ENCODE data around the gene OPCML. TPM values are rescaled to one million over a fixed set of nuclear protein-coding genes. Genes with fewer than 3 reads are reported as not detected.
"Not testable (repeated sequence)": the region's sequence is repeated elsewhere in the genome, so short reads cannot be mapped to it uniquely, and the experiment has no call there.

Gene OPCML
- total RNA-seq, 2 donors from 2014 or later, result 0.60 to 1.3 TPM

GRCh38 chr11:132409573-132410355 is 1122.5 kb downstream of the OPCML start:
- intact Hi-C loops (cut with DNase I), result no loop called here
- no peak for DNase-seq (ENCODE audit: low spot score)

- DNase-seq (ENCODE audit: low spot score), result no peak
- intact Hi-C loops (cut with DNase I), result no loop called here
Observed at GRCh38 chr11:132408877-132409276, 1123.4 kb downstream of the OPCML start.

DNA sequence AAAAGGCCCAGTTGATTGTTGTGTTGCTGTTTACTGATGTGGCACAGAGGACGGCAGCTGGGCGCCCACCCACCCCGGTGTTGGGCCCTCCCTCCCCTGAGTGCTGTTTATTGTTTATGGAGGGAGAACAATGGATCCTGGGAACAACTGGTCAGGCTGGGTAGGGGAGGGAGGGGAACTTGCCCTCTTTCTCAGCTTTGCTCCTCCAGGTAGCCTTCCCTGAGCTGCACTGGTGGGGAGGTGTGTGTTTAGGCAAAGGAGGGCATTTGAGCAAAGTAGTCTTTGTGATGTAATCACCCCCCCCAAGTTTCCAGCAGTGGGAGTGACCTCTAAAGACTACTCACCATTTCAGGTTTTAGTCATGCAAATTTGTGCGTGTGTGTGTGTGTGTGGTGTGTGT is 1126.6 kb downstream of the OPCML start:
- DNase-seq (ENCODE audit: low spot score), result no peak
- intact Hi-C loops (cut with DNase I), result no loop called here

DNA sequence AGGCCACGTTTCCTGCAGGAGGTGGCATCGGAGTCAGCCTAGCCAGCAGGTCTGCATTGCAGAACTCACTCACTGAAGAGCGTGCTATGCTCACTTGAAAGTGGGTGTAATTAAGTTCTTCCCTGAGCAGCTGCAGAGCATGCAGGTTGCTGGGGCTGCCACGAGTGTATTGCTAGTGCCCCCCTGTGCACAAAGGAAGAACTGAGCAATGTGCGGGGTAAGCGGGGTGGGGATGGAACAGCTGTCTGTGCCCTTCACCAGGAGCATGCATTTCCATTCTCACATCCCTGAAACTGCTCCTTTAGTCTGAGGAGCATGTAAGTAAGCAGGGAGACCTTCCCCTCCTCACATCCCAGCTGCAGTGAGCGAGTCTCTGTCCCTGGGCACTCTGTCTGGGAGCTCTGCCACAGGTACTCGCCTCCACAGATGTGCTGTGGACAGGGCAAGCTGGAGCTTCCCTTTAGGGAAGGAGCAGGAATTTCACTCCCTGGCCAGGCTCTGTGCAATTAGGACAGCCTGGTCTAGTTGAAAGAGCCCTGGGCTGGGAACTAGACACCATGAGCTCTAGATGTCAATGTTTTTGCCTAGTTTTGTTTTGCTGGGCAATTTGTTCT is 1130.1 kb downstream of the OPCML start:
- intact Hi-C loops (cut with DNase I), result no loop called here
- DNase-seq (ENCODE audit: low spot score), result no peak

- DNase-seq (ENCODE audit: low spot score), result no peak
- intact Hi-C loops (cut with DNase I), result no loop called here
Observed at GRCh38 chr11:132396318-132396717, 1136.0 kb downstream of the OPCML start.

DNA sequence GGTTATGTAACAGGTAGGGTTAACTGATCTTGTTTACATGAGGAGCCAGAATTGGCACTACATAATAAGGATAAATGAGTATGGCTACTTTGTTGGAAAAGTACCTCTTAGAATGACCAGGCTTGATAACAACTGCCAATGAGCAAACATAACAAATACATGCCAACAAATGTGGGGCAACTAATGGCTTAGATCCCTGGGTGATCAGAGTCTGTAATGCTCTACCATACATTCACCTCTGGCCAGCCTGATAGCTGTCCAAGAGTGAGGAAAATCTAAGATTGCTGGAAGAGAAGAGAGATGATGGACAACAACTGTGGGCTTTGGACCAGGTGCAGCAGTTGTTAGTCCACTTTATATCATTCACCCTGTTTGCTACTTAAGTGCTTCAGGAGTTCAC is 1136.9 kb downstream of the OPCML start:
- intact Hi-C loops (cut with DNase I), result no loop called here
- no peak for DNase-seq (ENCODE audit: low spot score)

- intact Hi-C loops (cut with DNase I), result no loop called here
- no peak for DNase-seq (ENCODE audit: low spot score)
Observed at GRCh38 chr11:132379540-132379939, 1152.8 kb downstream of the OPCML start.

DNA sequence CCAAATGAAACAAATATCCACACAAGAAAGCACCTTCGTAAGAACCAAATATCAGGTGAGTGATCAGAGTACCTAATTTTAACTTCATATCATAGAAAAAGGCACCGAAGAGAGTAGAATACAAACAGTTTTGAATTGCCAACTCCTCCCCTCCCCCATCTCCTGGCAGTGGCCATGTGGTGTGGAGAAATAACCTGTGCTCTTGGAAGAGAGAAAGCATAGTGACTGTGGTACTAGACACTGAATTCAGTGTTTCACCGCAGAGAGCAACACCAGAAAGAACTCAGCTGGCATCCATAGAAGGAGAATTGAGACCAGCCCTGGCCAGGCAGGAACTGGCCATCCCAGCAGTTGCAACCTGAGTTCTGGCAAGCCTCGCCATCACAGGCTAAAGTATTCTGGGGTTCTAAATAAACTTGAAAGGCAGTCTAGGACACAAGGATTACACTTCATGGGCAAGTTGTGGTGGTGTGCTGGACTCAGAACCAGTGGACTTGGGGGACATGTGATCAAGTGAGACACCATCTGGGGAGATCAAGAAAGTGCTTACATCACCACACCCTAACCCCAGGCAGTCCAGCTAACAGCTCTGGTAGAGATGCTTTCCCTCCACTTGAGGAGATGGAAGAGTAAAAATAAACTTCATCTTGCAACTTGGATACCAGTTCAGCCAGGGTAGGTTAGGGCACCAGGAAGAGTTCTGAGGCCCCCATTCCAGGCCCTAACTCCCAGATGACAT is 1158.7 kb downstream of the OPCML start:
- DNase-seq (ENCODE audit: low spot score), result no peak
- intact Hi-C loops (cut with DNase I), result no loop called here

DNA sequence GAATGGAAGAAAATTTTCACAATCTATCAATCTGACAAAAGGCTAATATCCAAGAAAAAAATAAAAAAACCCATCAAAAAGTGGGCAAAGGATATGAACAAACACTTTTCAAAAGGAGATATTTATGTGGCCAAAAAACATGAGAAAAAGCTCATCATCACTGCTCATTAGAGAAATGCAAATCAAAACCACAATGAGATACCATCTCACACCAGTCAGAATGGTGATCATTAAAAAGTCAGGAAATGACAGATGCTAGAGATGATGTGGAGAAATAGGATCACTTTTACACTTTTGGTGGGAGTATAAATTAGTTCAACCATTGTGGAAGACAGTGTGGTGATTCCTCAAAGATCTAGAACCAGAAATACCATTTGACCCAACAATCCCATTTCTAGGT is 1162.2 kb downstream of the OPCML start:
- intact Hi-C loops (cut with DNase I); DNase-seq (ENCODE audit: low spot score): not testable (repeated sequence)

GRCh38 chr11:132367293-132367692 is 1165.0 kb downstream of the OPCML start:
- DNase-seq (ENCODE audit: low spot score), result no peak
- intact Hi-C loops (cut with DNase I), result no loop called here

DNA sequence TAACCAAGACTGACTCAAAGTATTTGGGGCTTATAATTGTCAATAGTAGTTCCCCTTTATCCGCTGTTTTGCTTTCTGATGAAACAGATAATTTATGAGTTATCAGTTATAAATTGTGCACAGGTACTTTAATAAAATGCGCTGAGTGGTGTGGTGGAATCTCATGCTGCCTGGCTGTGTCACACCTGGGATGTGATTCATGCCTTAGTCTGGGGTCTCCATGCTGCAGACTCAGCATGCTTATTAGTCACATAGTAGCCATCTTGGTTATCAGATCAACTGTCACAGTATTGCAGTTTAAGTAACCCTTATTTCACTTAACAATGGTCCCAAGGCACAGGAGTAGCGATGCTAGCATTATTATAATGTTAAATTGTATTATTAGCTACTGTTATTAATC is 1166.7 kb downstream of the OPCML start:
- intact Hi-C loops (cut with DNase I), result no loop called here
- no peak for DNase-seq (ENCODE audit: low spot score)

Measured in posterior vena cava (tissue), 2 donors.